GM18909 (cell line): Measurements from ENCODE around the gene FYN.
A peak's percentile ranks its signal among the peaks of the same experiment; 100 is the strongest.
"Not testable (repeated sequence)": the region's sequence is repeated elsewhere in the genome, so short reads cannot be mapped to it uniquely, and the experiment has no call there.

ENCODE experiments used
- ATAC-seq: cut with Tn5 transposase; IDR thresholded peaks from one replicate; pipeline ENCODE4 v1.9.1; 2021; ENCODE audit warnings: mild to moderate bottlenecking; ENCODE audit not compliant: unreplicated experiment, poor library complexity

The FYN gene

DNA sequence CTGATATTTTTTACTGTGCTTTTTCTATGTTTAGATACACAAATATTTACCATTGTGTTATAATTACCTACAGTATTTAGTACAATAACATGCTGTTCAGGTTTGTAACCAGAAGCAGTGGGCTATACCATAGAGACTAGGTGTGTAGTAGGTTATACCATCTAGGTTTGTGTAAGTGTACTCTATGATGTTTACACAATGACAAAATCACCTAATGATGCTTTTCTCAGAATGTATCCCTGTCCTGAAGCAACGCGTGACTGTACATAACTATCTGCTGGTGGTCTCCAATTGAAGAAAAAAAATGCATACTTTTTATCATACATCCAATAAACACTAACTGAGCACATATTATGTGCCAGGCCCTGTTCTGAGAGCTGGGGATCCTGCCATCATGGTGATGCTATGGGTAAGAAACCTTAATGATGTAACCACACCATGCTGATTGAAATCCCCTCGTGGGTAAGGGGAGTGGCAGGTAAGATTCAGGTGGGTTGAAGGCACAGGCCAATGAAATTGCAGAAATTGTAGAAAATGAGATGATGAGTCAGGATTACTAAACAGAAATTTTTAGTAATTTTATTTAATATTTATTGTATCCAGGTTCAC, 76.8 kb downstream of the FYN start:
- ATAC-seq = no peak

DNA sequence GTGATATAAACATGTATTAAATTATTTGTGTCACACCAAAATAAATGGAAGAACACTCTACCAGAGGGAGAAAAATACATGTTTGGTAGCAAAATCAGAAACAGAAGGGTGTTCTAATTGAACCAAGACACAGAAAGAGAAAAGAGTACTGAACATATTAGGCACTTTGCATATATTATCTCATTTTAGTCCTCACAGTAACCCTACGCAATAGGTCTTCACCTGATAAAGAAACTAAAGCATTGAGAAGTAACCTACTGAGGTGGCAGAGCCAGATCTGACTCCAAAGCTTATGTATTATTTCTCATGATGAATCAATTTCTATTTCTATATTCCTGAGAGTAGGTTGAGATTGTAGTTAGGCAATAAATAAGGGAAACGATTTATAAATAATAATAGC, 77.7 kb downstream of the FYN start:
- ATAC-seq = no peak

DNA sequence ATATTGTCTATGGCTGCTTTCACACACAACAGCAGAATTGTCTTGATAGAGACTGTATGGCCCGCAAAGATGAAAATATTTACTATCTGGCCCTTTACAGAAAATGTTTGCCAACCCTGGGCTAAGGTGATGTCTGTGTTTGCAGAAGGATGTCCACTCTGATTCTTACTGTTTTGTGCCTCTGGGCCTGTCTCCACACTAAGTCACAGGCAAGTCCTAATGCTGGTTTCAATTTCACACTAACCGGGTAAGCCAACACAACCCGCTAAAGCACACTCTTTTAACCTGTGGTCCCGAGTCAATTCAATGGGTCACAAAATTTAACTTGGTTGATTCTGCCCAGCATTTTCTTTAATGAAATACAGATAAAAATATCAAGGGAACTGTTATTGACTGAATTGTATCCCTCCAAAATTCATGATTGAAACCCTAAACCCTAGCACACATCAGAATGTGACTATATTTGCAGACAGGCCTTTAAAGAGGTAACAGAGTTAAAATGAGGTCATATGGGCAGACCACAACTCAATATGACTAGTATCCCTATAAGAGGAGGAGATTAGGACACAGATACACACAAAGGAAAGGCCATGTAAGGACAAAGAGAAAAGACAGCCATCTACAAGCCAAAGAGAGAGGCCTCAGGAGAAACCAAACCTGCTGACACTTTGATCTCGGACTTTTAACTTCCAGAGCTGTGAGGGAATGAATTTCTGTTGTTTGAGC, 78.4 kb downstream of the FYN start:
- ATAC-seq = no peak

DNA sequence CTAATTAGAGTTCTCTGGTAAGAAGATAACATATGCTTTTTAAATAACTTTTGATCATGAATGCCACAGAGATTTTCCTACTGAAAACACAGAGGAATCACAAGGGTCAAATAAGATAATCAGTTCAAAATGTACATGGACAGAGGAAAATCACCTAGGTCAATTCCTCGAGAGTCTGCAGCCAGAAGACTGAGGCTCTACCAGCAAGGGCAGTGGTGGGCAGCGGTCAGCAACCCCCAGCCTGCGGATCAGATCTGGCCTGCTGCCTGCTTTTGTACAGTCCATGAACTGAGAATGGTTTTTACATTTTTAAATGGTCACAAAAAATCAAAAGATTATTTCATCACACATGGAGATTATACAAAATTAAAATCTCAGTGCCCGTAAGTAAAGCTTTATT, 79.0 kb downstream of the FYN start:
- ATAC-seq = no peak

DNA sequence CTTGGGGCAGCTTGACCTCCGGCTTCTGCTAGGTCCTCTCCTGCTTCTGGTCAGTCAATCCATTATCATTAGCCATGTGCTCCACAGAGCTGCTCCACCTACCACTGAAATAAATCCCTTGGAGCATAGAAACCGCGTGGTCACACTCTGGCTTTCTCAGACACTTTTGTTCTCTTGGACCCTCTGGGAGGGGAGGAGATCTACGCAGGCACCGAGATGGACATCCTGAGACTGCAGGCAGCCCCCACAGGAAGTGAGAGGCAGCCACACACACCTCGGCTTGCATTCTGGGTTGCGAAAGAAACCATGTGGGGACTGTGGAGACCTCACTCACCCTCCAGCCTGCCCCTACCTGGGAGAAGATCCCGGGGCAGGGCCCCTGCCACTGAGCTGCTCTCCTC, 79.5 kb downstream of the FYN start:
- ATAC-seq = peak; percentile 68

DNA sequence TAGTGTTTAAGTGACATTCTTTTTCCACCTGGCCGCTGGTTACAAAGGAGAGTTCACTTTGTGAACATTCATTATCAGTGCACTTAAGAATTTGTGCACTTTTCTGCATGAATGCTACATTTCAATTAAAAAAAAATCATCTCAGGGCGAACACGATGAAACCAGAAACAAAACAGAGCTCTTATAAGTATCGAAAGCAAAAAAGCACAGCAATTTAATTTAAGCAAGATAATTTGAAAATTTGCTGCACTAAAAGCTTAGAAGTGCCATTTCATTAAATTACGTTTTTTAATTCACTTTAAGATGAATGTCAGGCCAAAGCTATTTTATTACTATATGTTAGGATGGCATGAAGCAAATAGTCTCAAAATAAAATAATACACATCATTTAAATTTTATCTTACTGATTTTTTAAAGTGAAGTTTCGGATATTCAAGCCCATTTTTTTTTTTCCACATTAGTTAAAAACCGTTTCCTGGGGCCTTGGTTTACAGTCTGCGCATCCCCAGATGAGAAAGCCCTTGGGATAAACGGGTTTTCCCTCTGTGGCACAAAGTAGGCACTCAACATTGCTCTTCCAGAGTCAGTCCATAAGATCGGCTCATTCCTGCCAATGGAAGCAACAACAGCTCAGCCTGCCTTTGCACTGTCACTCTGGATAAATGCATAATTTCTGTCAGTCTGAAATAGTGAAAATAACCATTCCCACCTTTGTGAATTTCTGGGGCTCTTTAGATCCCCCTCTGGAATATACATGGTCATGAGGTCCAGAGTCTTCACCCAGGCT, 80.1 kb downstream of the FYN start:
- no peak for ATAC-seq

DNA sequence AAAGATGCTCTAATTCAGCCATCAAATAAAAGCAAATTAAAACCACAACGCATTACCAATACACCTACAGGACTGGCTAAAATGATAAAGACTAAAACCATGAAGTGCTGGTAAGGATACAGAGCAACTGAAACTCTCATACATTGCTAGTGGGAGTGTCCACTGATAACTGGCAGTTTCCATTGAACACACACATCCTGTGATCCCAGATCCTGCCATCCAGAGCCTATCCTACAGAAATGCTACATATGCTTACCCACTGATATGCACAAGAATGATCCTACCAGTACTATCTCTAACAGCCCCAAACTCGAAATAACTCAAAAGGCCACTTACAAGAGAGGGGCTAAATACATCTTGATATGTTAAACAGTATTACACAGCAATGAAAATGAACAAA, 81.0 kb downstream of the FYN start:
- no peak for ATAC-seq

DNA sequence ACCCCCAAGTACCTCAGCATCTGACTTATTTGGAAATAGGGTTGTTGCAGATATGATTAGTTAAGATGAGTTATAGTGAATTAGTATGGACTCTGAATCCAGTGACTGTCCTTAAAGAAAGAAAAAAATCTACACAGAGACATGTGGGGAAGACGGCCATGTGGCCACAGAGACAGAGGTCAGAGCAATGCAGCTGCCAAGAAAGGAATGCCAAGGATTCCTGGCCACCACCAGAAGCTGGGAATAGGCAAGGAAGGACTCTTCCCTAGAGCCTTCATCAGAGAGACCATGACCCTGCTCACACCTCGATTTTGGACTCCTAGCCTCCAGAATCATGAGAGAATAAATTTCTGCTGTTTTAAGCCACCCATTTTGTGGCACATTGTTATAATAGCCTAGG, 81.8 kb downstream of the FYN start:
- no peak for ATAC-seq

DNA sequence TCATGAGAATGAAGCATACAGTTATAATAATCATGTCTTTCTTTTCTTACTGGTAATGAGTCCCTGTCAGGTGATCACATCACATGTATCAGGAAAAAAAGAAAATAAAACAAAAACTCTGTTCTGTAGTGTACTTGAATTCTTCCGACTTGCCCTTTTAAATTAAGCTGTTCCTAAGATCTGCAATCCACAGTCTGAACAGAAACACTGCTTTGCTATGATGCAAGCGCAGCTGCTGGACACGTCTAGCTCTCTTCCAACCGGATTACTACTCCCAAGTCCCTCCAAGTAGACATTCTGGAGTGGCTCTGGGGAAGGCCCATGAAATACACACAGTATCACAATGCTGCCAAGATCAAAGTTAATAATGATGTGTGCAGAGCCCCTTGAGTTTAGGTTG, 83.7 kb downstream of the FYN start:
- ATAC-seq = no peak

DNA sequence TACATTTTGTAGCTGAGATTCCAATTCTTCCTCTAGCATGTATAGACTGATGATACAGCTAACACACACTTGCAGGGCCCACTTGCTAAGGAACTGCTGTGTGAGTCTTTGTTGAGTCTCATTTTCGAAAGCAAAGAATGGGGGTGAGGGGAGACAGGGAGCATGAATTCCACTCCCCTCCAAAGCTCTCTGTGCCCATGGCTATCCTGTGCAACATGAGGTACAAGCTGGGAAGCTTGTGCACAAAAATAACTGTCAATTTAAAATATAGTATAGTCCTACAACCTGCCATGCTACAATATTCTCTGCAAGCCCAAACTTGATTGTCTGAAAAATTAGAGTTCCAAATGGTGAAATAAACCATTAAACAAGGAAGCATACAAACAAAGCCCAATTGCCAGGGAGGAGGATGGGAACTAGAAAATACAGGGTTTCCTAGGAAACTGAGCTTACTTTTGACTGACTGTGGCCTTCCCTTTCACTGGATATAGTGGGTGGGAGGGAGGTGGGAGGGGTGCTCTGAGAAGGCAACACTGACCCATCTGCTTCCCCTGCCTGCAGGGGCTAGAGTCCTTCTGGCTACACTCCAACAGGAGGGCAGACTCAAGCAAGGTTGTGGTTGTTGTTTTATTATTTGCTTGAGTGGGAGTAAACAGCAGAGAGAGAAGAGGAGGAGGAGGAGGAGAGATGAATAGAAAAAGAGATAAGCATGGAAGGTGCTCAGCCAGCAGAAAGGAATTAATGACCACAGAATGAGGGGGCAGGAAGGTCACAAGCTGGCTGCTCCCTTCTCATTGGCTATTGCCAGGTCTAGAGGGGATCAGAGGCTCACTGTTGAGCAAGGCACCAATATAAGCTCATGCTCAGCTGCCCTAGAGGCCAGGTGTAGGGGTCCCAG, 84.6 kb downstream of the FYN start:
- ATAC-seq = no peak

DNA sequence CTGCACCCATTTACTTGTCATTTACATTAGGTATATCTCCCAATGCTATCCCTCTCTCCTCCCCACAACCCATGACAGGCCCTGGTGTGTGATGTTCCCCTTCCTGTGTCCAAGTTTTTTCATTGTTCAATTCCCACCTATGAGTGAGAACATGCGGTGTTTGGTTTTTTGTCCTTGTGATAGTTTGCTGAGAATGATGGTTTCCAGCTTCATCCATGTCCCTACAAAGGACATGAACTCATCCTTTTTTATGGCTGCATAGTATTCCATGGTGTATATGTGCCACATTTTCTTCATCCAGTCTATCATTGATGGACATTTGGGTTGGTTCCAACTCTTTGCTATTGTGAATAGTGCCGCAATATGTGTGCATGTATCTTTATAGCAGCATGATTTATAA, 87.1 kb downstream of the FYN start:
- not testable (repeated sequence) for ATAC-seq

DNA sequence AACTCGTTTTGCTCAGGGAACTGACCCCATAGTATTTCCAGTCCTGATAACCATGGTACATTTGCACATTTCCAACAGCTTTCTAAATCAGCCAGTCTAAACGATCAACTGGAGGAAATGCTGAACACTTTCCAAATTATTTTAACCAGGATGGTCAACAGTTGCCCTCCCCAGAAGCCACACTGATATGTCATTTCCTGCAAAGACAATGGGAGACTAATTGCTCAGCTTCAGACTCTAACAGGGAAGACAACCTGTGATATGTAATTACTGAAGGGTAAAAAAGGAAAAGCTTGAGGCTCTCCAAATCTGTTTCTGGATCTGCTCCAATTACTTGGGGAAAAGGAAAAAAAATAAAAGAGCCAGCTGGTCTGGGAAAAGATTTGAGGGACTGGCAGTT, 88.8 kb downstream of the FYN start:
- ATAC-seq = no peak

DNA sequence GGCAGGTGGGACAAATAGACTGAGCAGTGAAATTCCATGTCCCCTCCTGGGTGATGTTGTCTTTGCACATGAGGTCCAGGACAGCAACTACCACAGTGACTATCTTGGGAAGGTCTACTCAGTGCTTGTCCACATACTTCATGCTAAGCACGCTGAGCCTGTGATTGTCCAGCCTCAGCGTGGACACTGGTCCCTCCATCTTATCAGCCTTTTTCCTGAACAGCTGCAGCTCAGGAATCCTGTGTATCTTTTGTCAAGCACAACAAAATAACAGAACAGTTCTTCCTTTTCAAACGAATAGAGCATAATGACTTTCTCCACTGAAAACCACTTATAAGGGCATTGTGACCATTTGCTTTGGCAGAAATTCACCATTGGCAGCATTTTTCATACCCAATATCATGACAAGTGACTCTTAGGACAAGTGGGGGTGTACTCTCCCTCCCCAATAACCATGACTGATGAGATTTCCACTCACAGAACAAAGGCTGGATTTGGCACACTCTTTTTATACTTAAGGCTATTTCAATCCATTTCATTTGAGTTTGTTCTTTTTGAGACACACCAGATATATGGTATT, 90.3 kb downstream of the FYN start:
- ATAC-seq = no peak

DNA sequence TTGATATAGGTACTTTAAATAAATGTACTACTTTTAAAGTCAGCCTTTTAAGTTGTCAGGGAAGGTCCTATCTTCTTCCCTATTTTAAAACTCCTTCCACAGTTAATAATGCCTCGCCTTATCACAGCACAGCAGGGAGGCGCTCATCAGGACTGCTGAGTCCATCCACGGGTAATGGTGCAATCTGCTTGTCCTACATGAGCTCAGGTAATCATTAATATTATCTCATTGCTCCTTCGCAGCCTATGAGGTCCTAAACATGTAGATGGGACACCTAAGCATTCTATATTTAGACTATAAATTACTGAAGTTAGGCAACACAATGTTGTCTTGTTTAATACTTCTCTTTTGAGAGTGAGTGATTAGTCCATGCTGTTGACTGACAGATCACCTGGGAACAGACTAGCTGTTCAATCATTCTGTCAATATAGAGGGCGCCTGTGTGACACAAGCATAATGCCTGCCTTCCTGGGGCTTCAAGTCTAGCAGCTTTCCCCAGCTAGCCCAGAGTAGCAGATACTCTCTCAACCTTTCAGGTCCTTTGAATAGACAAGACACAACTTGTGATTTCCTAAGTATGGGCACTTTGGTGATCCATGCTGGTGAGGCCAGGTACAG, 91.0 kb downstream of the FYN start:
- no peak for ATAC-seq

DNA sequence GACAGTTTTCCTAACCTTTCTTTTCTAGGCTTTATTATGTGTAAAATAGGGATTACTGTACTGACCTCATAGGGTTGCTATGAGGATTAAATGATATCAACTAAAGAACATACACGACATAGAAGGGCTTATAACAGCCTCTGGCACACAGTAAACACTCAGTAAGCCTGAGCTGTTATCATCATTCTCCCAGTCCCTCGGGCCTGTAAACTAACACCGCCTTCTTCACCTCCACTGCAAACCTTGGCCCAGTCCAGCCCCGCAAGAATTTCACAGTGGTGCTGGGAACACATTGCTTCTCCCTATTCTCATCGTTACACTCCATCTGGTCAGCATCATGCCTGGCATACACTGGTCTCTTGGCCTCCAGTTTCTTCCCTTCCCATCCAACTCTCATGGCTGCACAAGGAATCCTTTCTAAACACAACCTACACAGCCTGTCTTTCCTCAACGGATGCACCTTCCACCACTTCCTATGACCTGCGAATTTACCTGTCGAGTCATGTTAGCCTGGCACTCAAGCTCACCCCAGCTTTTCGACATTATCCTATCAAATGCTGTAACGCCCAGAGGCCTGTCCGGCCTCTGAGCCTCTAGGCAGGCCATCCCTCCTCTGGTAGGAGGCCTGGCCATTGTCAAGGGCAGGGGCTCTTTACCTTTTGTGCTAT, 92.1 kb downstream of the FYN start:
- ATAC-seq = no peak

DNA sequence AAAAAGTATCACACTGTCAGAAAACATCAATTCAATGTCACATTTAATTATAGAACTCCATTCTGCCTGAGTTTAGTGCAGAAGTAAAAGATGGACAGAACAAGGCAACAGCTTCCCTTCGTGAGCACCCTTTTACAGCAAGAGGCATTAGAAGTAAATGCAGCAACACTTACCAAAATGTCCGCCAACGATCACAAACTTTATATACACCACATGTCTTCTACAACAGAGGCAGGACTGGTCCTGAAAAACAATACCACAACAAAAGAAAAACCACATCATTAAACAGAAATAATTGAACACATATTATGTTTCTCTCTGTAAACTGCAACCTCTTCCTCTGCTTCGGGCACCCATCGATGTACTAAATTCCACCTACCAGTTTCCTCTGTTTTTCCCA, 92.9 kb downstream of the FYN start:
- no peak for ATAC-seq

DNA sequence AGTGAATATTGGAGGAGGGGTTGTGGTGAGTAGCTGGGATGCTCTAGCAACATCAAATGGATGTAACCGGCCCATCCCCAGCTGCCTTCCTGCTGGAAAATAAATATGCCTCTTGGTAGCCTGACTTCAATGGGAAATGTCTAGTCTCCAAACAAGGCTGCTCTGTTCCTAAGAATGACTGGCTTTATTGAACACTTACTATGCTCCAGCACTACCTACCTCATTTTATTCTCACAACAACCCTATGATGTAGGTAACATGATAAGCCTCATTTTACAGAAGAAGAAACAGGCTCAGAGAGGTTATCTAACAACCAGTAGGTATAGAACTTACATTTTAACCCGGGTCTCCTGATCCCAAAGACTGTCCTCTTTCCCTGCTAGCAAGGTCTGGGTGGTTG, 93.6 kb downstream of the FYN start:
- no peak for ATAC-seq

DNA sequence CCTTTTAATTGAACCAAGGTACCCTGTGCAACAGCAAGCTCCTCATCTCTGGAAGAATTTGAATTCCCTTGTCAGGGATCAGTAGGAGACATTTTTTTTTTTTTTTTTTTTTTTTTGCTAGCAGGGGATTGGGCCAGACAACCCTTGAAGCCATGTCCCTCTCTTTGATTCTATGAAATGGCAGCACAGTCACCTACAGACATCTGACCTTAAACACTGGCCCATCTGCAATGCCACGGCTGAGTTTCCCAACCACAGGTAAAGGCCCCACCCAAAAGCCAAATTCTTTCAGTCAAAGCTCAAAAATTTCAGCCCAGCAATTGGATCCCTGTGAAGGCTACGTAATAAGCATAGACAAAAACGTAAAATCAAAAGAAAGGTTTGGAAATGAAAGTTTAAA, 94.2 kb downstream of the FYN start:
- ATAC-seq = no peak

DNA sequence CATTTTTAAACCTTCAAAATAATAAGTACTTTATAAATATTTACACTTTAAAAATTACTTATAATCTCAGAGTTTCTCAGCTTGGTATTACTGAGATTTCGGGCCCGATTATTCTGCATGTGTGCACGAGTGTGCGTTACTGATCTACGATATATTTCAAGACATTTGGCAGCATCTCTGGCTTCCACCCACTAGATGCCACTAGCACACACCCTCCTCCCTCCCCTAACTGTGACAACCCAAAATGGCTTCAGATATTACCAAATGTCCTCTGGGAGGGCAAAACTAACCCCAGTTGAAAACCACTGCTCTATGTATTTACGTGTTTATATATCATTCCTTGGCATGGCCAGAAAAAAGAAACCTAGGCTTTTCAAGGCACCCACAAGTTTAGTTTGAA, 95.9 kb downstream of the FYN start:
- ATAC-seq = no peak
